HCEC 1CT (cell line): Measurements from ENCODE around the gene OR8B4.
A peak's percentile ranks its signal among the peaks of the same experiment; 100 is the strongest.
"Not testable (repeated sequence)": the region's sequence is repeated elsewhere in the genome, so short reads cannot be mapped to it uniquely, and the experiment has no call there.

Source experiments
- DNase-seq: peaks from one replicate; pipeline ENCODE4 v3.0.0-alpha.2; 2017

OR8B4 gene

GRCh38 chr11:124403186-124403585, 21.5 kb downstream of the OR8B4 start:
- not testable (repeated sequence) for DNase-seq

GRCh38 chr11:124402326-124402922, 22.2 kb downstream of the OR8B4 start:
- DNase-seq: peak; percentile 84

DNA sequence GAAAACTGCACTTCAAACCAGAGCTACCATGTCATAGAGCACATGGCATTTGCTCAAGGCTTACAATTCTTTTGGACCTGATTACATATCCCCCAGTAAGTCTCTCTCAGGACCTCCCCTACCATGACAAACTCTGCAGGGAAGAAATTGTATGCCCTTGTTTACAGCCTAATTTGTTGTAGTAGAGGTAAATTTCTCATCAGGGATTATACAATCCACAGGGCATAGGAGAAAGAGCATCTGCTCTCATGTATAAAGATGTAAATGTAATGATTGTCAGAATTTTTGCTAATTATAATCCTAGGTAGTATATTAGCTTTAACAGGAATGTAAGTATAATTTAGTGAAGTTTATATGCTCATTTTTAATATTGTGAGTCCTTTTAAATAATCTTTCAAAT, 25.7 kb downstream of the OR8B4 start, which contains the start of gene OR8B3:
Gene OR8B3 (minus strand): TSS at position 101 of the 400 bp plus-strand sequence. CDS start 1,673 bp downstream, outside the sequence.
- DNase-seq: no peak

DNA sequence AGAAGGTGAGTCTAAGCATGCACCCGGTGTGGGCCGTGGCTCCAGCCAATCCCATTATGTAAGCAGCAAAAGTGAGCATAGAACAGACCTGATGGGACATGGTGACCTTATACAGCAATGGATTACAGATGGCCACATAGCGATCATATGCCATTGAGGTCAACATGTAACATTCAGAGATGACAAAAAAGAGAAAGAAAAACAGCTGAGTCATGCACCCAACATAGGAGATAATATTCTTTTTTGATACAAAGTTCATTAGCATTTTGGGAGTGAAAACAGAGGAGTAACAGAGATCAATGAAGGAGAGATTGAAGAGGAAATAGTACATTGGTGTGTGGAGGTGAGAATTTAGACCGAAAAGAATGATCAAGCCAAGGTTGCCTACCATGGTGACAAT, 27.8 kb downstream of the OR8B4 start:
- not testable (repeated sequence) for DNase-seq

DNA sequence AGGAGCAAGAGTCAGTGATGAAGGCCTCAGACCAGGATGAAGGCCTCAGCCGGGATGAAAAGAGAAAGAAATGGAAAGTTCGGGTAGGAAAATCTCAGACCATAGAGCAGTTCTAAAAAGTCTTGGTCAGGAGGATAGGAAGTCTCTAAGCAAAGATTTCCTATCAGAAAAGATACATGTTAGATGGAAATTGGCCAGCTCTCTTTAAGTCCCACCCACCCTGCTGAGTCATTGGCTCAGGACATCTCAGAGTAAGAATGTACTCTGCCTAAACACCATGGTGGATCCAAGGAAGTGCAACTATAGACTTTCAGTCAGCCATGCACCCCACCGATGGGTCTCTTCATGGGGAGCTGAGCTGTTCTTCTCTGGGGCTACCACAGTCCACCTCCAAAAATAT, 30.3 kb downstream of the OR8B4 start:
- DNase-seq: peak; percentile 31

- DNase-seq: no peak
These were observed 40.3 kb downstream of the OR8B4 start, which contains the start of gene OR8B2 for GRCh38 chr11:124384399-124384798. TSS of gene OR8B2 (minus strand) at chr11:124384499. CDS start at chr11:124383343, 1,156 bp downstream.

GRCh38 chr11:124382857-124383256, 41.8 kb downstream of the OR8B4 start:
- DNase-seq: not testable (repeated sequence)

GRCh38 chr11:124380585-124380984, 44.1 kb downstream of the OR8B4 start:
- DNase-seq: no peak

DNA sequence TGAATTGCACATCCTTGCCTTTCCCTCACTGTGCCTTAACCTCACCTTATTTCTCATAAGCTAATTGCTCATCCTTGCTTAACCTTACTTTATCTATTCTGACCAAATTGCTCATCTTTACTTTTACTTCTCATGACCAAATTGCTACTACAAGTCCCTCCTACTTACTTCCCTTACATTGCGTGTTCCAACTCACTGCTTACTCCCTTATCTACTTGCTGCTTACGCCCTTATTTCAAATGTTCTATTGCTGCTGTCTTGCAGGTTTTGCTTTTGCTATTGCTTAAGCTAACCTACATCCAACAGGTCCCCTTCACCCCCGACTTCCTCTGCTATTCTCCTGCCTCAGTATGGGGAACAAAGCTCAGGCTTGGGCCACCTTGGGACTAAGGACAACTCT, 48.4 kb downstream of the OR8B4 start:
- no peak for DNase-seq
